Endothelial cell of umbilical vein (primary cell): ENCODE results near the gene SEMA6A. TPM values are rescaled to one million over a fixed set of nuclear protein-coding genes. Genes with fewer than 3 reads are reported as not detected.

Experiments
- BruUV-seq: library from RNA; stranded (reverse); fragments of 400-500 nt; replicated peaks from 2 replicates; lab custom pipeline; 2021; lab: Mats Ljungman, UMichigan
- CTCF ChIA-PET: fragments of 300-600, 350-600 bp; sonication (Branson Sonifier 250); formaldehyde crosslinking; loops from one replicate; lab custom pipeline; 2021; ENCODE audit warnings: antibody characterized with exemption, inconsistent platforms; lab: Charles Lee
- POLR2A ChIA-PET: fragments of 300-600, 350-600 bp; sonication (Branson Sonifier 250); formaldehyde crosslinking; loops from one replicate; lab custom pipeline; 2021; ENCODE audit warnings: antibody characterized with exemption, inconsistent platforms; lab: Charles Lee
- DNase-seq: peaks from one replicate; pipeline ENCODE4 v3.0.0-alpha.2; 2011; ENCODE audit warnings: low read depth, low spot score
- FAIRE-seq: peaks from 2 replicates; lab custom pipeline; 2011; peaks lifted over from hg19 to GRCh38; lab: Jason Lieb, UNC
- H2AFZ ChIP-seq: 2 replicates; pipeline ENCODE4 v1.6.0; 2012; ENCODE audit warnings: low read depth, low read length, control low read depth, inconsistent platforms
- H3K27ac ChIP-seq: 2 replicates; pipeline ENCODE4 v1.5.1; 2011; ENCODE audit warnings: low read depth, mild to moderate bottlenecking, control low read depth, low read length, moderate library complexity; ENCODE audit not compliant: insufficient read depth
- H3K27me3 ChIP-seq, 2 experiments: 2 replicates each; pipeline versions ENCODE4 v1.6.0 to v1.6.1; 2011; ENCODE audit warnings: low read length in 2 of 2, mixed read lengths in 1 of 2; ENCODE audit not compliant: control insufficient read depth in 2 of 2, insufficient read depth in 2 of 2
- H3K36me3 ChIP-seq, 2 experiments: 2 replicates in 1 of 2; 3 replicates in 1 of 2; pipeline ENCODE4 v1.5.1; 2011; ENCODE audit warnings: low read length in 2 of 2, mild to moderate bottlenecking in 1 of 2, moderate library complexity in 1 of 2; ENCODE audit not compliant: control insufficient read depth in 2 of 2, insufficient read depth in 2 of 2; ENCODE audit errors: extremely low read depth in 1 of 2
- H3K4me1 ChIP-seq: 3 replicates; pipeline ENCODE4 v1.5.1; 2011; ENCODE audit warnings: mild to moderate bottlenecking, low read length; ENCODE audit not compliant: control insufficient read depth, insufficient read depth; ENCODE audit errors: extremely low read depth
- H3K4me2 ChIP-seq: 2 replicates; pipeline ENCODE4 v1.6.1; 2011; ENCODE audit warnings: low read length, control low read depth, mixed read lengths; ENCODE audit not compliant: insufficient read depth
- H3K4me3 ChIP-seq, 3 experiments: fragments of 200-600 bp in 1 of 3; sonication (generic), shearing (Covaris generic) in 1 of 3; replicated peaks in 1 of 3; 2 replicates each; pipeline ENCODE4 v1.5.1; 2011 to 2016; ENCODE audit warnings: control low read depth in 3 of 3, low read length in 3 of 3, mild to moderate bottlenecking in 2 of 3, inconsistent platforms in 1 of 3, low read depth in 1 of 3, moderate library complexity in 1 of 3; ENCODE audit not compliant: insufficient read depth in 1 of 3
- H3K79me2 ChIP-seq: 2 replicates; pipeline ENCODE4 v1.6.0; 2012; ENCODE audit warnings: low read length, inconsistent platforms; ENCODE audit not compliant: control insufficient read depth, insufficient read depth
- H3K9ac ChIP-seq: replicated peaks from 2 replicates; pipeline ENCODE3; 2011; ENCODE audit warnings: low read length, control low read depth; ENCODE audit not compliant: insufficient read depth; ENCODE audit errors: extremely low read depth
- H3K9me1 ChIP-seq: replicated peaks from 3 replicates; pipeline ENCODE4 v1.6.0; 2011; ENCODE audit warnings: mild to moderate bottlenecking, low read length; ENCODE audit not compliant: control insufficient read depth, insufficient read depth; ENCODE audit errors: extremely low read depth
- H3K9me3 ChIP-seq: replicated peaks from 2 replicates; pipeline ENCODE4 v1.5.1; 2012; ENCODE audit warnings: low read length, inconsistent platforms; ENCODE audit not compliant: control insufficient read depth, insufficient read depth
- H4K20me1 ChIP-seq: replicated peaks from 2 replicates; pipeline ENCODE3; 2011; ENCODE audit warnings: mild to moderate bottlenecking, low read length; ENCODE audit not compliant: control insufficient read depth, insufficient read depth; ENCODE audit errors: extremely low read depth
- EZH2 ChIP-seq: IDR thresholded peaks from 2 replicates; pipeline ENCODE4 v1.6.1; 2012; ENCODE audit warnings: borderline replicate concordance, low read depth, mild to moderate bottlenecking, moderate library complexity, low read length, inconsistent platforms; ENCODE audit not compliant: severe bottlenecking
- FOS ChIP-seq: IDR thresholded peaks from 2 replicates; pipeline ENCODE4 v1.6.1; 2011; ENCODE audit warnings: mild to moderate bottlenecking, low read length, moderate library complexity, borderline replicate concordance; ENCODE audit not compliant: insufficient read depth
- GATA2 ChIP-seq: IDR thresholded peaks from 2 replicates; pipeline ENCODE4 v1.7.0; 2011; ENCODE audit warnings: low read depth, mild to moderate bottlenecking, moderate library complexity, mixed read lengths, low read length; ENCODE audit not compliant: insufficient read length, insufficient read depth
- JUN ChIP-seq: IDR thresholded peaks from 2 replicates; pipeline ENCODE4 v1.6.1; 2011; ENCODE audit warnings: borderline replicate concordance, low read depth; ENCODE audit not compliant: insufficient read length, insufficient read depth
- MYC ChIP-seq: IDR thresholded peaks from one replicate; pipeline ENCODE4 v1.6.1; 2011; ENCODE audit warnings: mild to moderate bottlenecking, low read depth, low read length
- POLR2A ChIP-seq: IDR thresholded peaks from 2 replicates; pipeline ENCODE4 v1.6.1; 2012; ENCODE audit warnings: low read depth, mild to moderate bottlenecking, control low read depth, low read length
- POLR2AphosphoS5 ChIP-seq: IDR thresholded peaks from 2 replicates; pipeline ENCODE4 v1.6.1; 2012; ENCODE audit warnings: low read depth, mild to moderate bottlenecking, control low read depth, low read length, moderate library complexity; ENCODE audit not compliant: insufficient read depth
- dilution Hi-C: fragments of 300-500 bp; cut with MboI; formaldehyde crosslinking; loops from one replicate; pipeline ENCODE4 v1.15.0; 2019; ENCODE audit warnings: low sequenced_read_pairs; ENCODE audit not compliant: extremely low pct_ligation_motif_present
- intact Hi-C: fragments of 100-400 bp; cut with micrococcal nuclease; formaldehyde crosslinking; loops from one replicate; pipeline ENCODE4 v1.10.0; 2022
- polyA plus RNA-seq, 4 experiments: library from polyadenylated mRNA; depleted of rRNA in 3 of 4; stranded (reverse) in 3 of 4; unstranded in 1 of 4; fragments of >200 nt; gene quantifications; 2 replicates each; pipeline versions ENCODE4 v1.2.1 to v1.2.3, GENCODE V29; 2011 to 2012; ENCODE audit warnings: missing spikeins in 1 of 4
- total RNA-seq: library from RNA; stranded (reverse); gene quantifications from 2 replicates; pipeline ENCODE4 v1.2.3, GENCODE V29; 2021
- TF ChIP-seq, protein P1 (sequence below): IDR thresholded peaks from 2 replicates; pipeline ENCODE4 v1.6.1; 2011; ENCODE audit not compliant: insufficient read depth, insufficient read length
- TF ChIP-seq, protein P2 (sequence below), 2 donors: IDR thresholded peaks; 1 replicate in 1 of 2; 2 replicates in 1 of 2; pipeline ENCODE4 v1.5.1; 2011; ENCODE audit warnings: low read length in 2 of 2, mild to moderate bottlenecking in 2 of 2, moderate library complexity in 2 of 2, control low read depth in 1 of 2, inconsistent platforms in 1 of 2, low read depth in 1 of 2; ENCODE audit not compliant: insufficient read depth in 1 of 2; ENCODE audit errors: extremely low read depth in 1 of 2

The SEMA6A gene
- total and polyA plus RNA-seq, 2 donors (not counting 3 experiments of a cell fraction or from before 2014, with no cell fraction given) = 0.43 to 1.5 TPM

GRCh38 chr5:116546743-116547124 is 27.9 kb downstream of the SEMA6A start:
- no peak overlapping the region for H3K4me2 ChIP-seq
- no peaks in the 10 kb centered on the region for H3K9me1 ChIP-seq
- FAIRE-seq (no peak), DNase-seq (no peak)
- no peaks in the 10 kb centered on the region for H3K9me3 ChIP-seq
- no peak overlapping the region for H2AFZ ChIP-seq
- POLR2A ChIA-PET = no interaction called here
- intact Hi-C loops = no loop called here
- H3K27me3 ChIP-seq = no peaks in the 10 kb centered on the region
- no peak overlapping the region for H3K27ac ChIP-seq
- H3K36me3 ChIP-seq = no peaks in the 10 kb centered on the region
- CTCF ChIA-PET = no interaction called here
- dilution Hi-C loops = no loop called here
- no peaks in the 10 kb centered on the region for H3K4me1 ChIP-seq
- no peak overlapping the region for H3K9ac ChIP-seq
- H3K4me3 ChIP-seq = no peak overlapping the region
- H3K79me2 ChIP-seq = no peaks in the 10 kb centered on the region
- BruUV-seq = no TSS peak
- no peaks in the 10 kb centered on the region for H4K20me1 ChIP-seq
- no peak for TF ChIP-seq POLR2A
- no peak for TF ChIP-seq EZH2

DNA sequence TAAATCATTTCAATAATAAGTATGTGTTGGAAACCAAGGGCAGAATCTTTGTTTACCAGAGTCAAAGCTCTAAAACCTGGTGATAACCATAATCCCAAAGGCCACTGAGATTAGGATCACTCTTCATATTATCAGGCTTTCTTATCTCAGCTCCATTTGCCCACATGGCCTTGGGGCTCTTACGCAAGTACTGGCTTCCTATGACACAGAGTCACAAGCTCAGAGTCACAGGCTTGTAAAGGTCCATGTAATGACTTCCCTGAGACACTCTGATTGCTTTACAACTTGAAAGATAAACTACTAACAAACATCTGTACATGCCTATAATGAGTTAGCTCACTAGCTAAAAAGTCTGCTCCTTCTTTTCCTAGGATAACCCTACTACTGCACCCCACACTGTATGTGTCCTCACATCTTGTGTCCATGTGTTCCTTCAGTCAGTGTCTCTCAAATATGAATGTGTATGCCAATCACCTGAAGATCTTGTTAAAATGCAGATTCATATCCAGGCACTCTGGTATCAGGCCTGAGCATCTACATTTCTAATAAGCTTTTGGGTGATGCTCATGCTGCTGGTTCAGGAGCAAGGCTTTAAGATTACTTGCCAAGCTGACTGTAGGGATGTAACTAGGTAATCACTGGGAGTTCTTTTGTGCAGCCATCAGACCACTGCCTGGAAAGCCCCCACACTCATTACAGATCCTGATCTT is 28.4 kb downstream of the SEMA6A start:
- ChIA-PET CTCF (no interaction called here), POLR2A (no interaction called here)
- no peak overlapping the region for H3K27ac ChIP-seq
- H3K9me1 ChIP-seq = no peaks in the 10 kb centered on the region
- no peaks in the 10 kb centered on the region for H4K20me1 ChIP-seq
- H3K4me1 ChIP-seq = no peaks in the 10 kb centered on the region
- FAIRE-seq = no peak
- dilution Hi-C loops (no loop called here), intact Hi-C loops (no loop called here)
- no peak overlapping the region for H3K4me3 ChIP-seq
- no peak overlapping the region for H2AFZ ChIP-seq
- no peak overlapping the region for H3K9ac ChIP-seq
- no peaks in the 10 kb centered on the region for H3K27me3 ChIP-seq
- BruUV-seq = no TSS peak
- H3K79me2 ChIP-seq = no peaks in the 10 kb centered on the region
- TF ChIP-seq POLR2A (no peak), FOS (no peak), EZH2 (no peak), POLR2AphosphoS5 (no peak), JUN (no peak), GATA2 (no peak), MYC (no peak)
- TF ChIP-seq, protein P1, sequence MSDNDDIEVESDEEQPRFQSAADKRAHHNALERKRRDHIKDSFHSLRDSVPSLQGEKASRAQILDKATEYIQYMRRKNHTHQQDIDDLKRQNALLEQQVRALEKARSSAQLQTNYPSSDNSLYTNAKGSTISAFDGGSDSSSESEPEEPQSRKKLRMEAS = no peak
- TF ChIP-seq, protein P2, sequence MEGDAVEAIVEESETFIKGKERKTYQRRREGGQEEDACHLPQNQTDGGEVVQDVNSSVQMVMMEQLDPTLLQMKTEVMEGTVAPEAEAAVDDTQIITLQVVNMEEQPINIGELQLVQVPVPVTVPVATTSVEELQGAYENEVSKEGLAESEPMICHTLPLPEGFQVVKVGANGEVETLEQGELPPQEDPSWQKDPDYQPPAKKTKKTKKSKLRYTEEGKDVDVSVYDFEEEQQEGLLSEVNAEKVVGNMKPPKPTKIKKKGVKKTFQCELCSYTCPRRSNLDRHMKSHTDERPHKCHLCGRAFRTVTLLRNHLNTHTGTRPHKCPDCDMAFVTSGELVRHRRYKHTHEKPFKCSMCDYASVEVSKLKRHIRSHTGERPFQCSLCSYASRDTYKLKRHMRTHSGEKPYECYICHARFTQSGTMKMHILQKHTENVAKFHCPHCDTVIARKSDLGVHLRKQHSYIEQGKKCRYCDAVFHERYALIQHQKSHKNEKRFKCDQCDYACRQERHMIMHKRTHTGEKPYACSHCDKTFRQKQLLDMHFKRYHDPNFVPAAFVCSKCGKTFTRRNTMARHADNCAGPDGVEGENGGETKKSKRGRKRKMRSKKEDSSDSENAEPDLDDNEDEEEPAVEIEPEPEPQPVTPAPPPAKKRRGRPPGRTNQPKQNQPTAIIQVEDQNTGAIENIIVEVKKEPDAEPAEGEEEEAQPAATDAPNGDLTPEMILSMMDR (IDR thresholded peaks at IDR 0.05; ENCODE audit: extremely low read depth in 1 of 2, insufficient read depth in 1 of 2, low read depth in 1 of 2, low read length in 2 of 2) = no peak
- DNase-seq = no peak
- no peak overlapping the region for H3K4me2 ChIP-seq
- H3K9me3 ChIP-seq = no peaks in the 10 kb centered on the region
- no peaks in the 10 kb centered on the region for H3K36me3 ChIP-seq
